ENCODE measurements around the gene NXNL1.

NXNL1 gene

DNA sequence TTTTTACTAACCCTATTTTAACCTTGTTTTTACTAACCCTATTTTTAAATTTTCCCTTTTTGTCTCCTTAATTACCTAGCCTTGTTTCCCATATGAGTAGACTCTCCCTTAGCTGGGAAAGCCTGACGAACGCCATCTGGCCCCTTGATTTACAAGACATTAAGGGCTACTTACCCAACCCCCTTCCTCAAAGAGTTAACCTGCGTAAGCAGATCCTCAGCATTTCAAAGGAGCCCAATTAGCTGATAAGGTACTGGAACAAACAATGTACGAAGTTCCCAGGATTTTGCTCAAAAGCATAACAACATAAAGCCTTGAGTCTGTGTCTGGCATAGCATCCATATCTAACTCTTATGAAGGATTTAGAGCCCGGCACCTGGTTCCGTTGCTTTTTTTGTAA is 45.6 kb downstream of the NXNL1 start:
- DNase-seq: no peak

DNA sequence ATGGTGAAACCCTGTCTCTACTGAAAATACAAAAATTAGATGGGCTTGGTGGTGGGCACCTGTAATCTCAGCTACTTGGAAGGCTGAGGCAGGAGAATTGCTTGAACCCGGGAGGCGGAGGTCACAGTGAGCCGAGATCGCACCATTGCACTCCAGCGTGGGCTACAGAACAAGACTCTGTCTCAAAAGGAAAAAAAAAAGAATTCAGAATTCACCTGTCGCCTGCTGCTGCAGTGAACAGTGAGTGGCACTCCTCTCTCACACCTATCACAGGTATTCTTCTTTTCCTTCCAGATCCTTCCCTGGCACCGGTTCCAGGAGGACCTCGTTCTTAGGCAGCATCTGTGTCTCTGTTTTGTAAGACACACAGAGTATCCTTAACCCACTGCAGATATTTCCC is 46.6 kb downstream of the NXNL1 start:
- no peak for DNase-seq

DNA sequence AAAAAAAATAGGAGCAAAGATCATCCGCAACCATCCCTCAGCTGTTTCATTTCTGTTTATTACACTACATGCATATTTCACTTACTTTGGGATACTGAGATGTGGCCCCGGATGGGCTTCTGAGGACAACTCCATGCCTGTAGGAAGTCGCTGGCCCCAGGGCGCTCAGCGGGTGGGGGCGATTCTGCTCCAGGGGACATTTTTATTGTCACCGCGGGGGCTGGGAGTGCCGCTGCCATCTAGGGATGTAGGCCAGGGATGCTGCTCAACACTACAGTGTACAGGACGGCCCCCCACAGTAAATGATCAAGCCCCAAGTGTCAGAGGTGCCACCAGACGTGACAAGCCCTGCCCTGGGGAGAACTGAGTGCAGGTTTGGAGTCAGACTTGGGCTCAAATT is 48.9 kb downstream of the NXNL1 start:
- DNase-seq: no peak

DNA sequence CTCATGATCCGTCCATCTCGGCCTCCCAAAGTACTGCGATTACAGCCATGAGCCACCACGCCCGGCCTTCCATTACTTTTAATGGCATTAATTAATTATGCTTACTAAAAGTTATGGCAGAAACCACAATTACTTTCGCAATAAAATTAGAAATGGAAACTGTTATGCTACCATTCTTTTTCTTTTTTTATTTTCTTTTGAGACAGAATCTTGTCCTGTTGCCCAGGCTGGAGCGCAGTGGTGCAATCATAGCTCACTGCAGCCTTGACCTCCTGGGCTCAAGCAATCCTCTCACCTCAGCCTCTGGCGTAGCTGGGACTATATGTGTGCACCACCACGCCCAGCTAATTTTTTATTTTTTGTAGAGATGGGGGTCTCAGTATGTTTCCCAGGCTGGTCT is 50.7 kb downstream of the NXNL1 start:
- DNase-seq: no peak

DNA sequence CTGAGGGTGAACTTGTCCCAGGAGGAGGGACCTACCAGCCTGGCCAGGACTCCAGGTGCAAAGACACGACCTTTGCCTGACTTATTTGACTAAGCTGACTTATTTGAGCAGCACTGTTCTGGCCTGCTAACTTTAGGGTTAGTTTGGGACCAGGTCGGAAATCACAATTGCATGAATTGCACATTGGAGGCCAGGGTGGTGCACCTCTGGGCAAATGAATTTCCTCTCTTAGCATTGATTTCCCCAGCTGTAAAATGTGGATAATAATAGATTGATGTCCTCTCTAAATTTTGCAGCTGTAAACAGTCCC is 53.9 kb downstream of the NXNL1 start:
- DNase-seq: no peak

DNA sequence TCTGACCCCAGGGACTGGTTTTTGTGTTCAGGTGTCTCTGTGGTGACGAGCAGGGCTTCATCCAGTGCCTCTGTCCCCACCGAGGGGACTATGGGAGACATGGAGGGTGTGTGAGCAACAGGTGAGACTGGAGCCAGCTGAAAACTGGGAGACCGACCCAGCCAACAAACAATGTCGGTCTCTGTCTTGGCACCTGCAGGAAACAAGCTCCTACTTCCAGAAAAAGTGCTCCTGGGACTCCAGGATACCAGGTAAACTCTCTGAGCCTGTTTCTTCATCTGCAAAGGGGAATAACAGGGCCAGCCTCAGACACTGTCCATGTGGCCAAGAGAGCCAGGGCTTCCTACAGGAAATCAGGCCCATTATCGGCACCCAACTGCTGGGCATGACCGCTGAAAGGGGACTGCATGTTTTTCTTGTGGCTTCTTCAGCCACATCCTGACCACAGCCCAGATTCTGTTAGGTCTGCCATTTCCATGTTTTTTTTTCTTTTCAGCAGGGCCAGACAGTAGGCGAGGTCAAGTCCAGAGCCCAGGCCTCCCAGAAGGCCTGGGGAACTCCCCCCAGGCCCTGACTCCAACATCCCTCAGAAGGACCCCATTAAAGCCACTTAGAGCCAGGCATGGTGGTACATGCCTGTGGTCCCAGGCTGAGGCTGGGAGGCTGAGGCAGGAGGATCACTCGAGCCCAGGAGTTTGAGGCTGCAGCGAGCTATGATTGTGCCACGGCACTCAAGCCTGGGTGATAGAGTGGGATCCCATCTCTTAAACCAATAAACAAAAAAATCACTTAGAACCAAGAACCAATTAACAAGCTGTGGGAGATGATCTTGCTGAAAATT is 54.5 kb downstream of the NXNL1 start:
- DNase-seq: peak; percentile 93

Measured in hematopoietic multipotent progenitor cell treated with erythropoietin and hydrocortisone succinate and interleukin-3 and kit ligand, for 4 days (in vitro differentiated cells).